K562 (cell line): Measurements from ENCODE around the gene CBX3. TPM values are rescaled to one million over a fixed set of nuclear protein-coding genes. Genes with fewer than 3 reads are reported as not detected.

Source experiments
- BMI1 ChIP-seq: fragments of 150-350 bp; IDR thresholded peaks from 2 replicates; pipeline ENCODE4 v1.6.1; 2014; ENCODE audit warnings: low read length
- HDAC8 ChIP-seq: fragments of 450-650 bp; IDR thresholded peaks from 2 replicates; pipeline ENCODE4 v1.6.1; 2016; ENCODE audit warnings: mild to moderate bottlenecking, missing genetic modification characterization, moderate library complexity, missing compliant biosample characterization
- HNRNPLL ChIP-seq: fragments of 200-400 bp; formaldehyde crosslinking; IDR thresholded peaks from 2 replicates; pipeline ENCODE4 v1.6.1; 2017; ENCODE audit warnings: low read length, low read depth, mild to moderate bottlenecking; ENCODE audit not compliant: poor library complexity, severe bottlenecking
- JUN ChIP-seq, 2 experiments: sonication (generic) in 1 of 2; formaldehyde crosslinking in 1 of 2; IDR thresholded peaks; 2 replicates each; pipeline versions ENCODE4 v1.6.1 to v1.8.0; 2012 to 2022; ENCODE audit warnings: borderline replicate concordance in 2 of 2, mild to moderate bottlenecking in 2 of 2, improper control_type of control experiment in 1 of 2, low read depth in 1 of 2, low read length in 1 of 2, missing genetic modification reagents in 1 of 2
- NR2C1 ChIP-seq, 2 experiments: fragments of 450-650 bp; IDR thresholded peaks; 2 replicates each; pipeline ENCODE4 v1.6.1; 2017; ENCODE audit warnings: mild to moderate bottlenecking in 2 of 2, antibody characterized with exemption in 1 of 2, inconsistent platforms in 1 of 2, missing compliant biosample characterization in 1 of 2, missing genetic modification characterization in 1 of 2
- RUNX1 ChIP-seq: sonication (generic); IDR thresholded peaks from 2 replicates; pipeline ENCODE4 v1.6.1; 2016; ENCODE audit warnings: antibody characterized with exemption, low read depth
- SAFB ChIP-seq: fragments of 200-400 bp; formaldehyde crosslinking; IDR thresholded peaks from 2 replicates; pipeline ENCODE4 v1.6.1; 2017; ENCODE audit warnings: low read depth, low read length, borderline replicate concordance
- TAF1 ChIP-seq: IDR thresholded peaks from 2 replicates; pipeline ENCODE4 v1.6.1; 2011; ENCODE audit warnings: mild to moderate bottlenecking, low read length, moderate library complexity; ENCODE audit not compliant: insufficient read depth, control insufficient read depth, severe bottlenecking; ENCODE audit errors: extremely low read depth
- TARDBP ChIP-seq: fragments of 450-650 bp; IDR thresholded peaks from 2 replicates; pipeline ENCODE4 v1.6.1; 2016
- YY1 ChIP-seq, 3 experiments: IDR thresholded peaks; 2 replicates each; pipeline ENCODE4 v1.6.1; 2011; ENCODE audit warnings: low read length in 2 of 3, mild to moderate bottlenecking in 2 of 3, moderate library complexity in 2 of 3, borderline replicate concordance in 1 of 3, control low read depth in 1 of 3, low read depth in 1 of 3; ENCODE audit not compliant: insufficient read depth in 3 of 3, insufficient replicate concordance in 2 of 3, control insufficient read depth in 1 of 3, insufficient read length in 1 of 3; ENCODE audit errors: extremely low read depth in 1 of 3
- polyA plus RNA-seq, 8 experiments: library from polyadenylated mRNA; depleted of rRNA in 4 of 8; stranded (reverse) in 5 of 8; unstranded in 3 of 8; fragments of >200 nt; fragmentation: Nextera tagmentation in 2 of 8; fragmentation: Illumina TruSeq in 1 of 8; extraction: Ambion mirVana in 2 of 8; extraction: Trizol in 1 of 8; gene quantifications; 2 replicates each; pipeline versions ENCODE4 v1.2.1 to v1.2.3, GENCODE V29; 2011 to 2014; ENCODE audit warnings: inconsistent platforms in 1 of 8, missing spikeins in 1 of 8
- total RNA-seq, 7 experiments: library from RNA; depleted of rRNA in 6 of 7; stranded (reverse); fragments of >200 nt in 6 of 7; fragmentation: Illumina TruSeq in 2 of 7; extraction: Trizol in 2 of 7; gene quantifications; 2 replicates each; pipeline versions ENCODE4 v1.2.1 to v1.2.3, GENCODE V29; 2011 to 2021; ENCODE audit warnings: low replicate concordance in 1 of 7
- TF ChIP-seq, protein P1 (sequence below): fragments of 200-600 bp; sonication (generic); IDR thresholded peaks from one replicate; pipeline ENCODE4 v1.6.1; 2012; ENCODE audit warnings: mild to moderate bottlenecking, low read depth, low read length, inconsistent platforms
- TF ChIP-seq, protein P2 (sequence below): fragments of 250-450 bp; sonication (Bioruptor Pico); IDR thresholded peaks from 2 replicates; pipeline ENCODE4 v1.4.0; 2020; ENCODE audit warnings: mild to moderate bottlenecking

CBX3 gene
- total and polyA plus RNA-seq, 9 of the 15 experiments (the other 6 are each of a cell fraction or from before 2014, with no cell fraction given) = 198 to 413 (median 328) TPM

- TF ChIP-seq, protein P1, sequence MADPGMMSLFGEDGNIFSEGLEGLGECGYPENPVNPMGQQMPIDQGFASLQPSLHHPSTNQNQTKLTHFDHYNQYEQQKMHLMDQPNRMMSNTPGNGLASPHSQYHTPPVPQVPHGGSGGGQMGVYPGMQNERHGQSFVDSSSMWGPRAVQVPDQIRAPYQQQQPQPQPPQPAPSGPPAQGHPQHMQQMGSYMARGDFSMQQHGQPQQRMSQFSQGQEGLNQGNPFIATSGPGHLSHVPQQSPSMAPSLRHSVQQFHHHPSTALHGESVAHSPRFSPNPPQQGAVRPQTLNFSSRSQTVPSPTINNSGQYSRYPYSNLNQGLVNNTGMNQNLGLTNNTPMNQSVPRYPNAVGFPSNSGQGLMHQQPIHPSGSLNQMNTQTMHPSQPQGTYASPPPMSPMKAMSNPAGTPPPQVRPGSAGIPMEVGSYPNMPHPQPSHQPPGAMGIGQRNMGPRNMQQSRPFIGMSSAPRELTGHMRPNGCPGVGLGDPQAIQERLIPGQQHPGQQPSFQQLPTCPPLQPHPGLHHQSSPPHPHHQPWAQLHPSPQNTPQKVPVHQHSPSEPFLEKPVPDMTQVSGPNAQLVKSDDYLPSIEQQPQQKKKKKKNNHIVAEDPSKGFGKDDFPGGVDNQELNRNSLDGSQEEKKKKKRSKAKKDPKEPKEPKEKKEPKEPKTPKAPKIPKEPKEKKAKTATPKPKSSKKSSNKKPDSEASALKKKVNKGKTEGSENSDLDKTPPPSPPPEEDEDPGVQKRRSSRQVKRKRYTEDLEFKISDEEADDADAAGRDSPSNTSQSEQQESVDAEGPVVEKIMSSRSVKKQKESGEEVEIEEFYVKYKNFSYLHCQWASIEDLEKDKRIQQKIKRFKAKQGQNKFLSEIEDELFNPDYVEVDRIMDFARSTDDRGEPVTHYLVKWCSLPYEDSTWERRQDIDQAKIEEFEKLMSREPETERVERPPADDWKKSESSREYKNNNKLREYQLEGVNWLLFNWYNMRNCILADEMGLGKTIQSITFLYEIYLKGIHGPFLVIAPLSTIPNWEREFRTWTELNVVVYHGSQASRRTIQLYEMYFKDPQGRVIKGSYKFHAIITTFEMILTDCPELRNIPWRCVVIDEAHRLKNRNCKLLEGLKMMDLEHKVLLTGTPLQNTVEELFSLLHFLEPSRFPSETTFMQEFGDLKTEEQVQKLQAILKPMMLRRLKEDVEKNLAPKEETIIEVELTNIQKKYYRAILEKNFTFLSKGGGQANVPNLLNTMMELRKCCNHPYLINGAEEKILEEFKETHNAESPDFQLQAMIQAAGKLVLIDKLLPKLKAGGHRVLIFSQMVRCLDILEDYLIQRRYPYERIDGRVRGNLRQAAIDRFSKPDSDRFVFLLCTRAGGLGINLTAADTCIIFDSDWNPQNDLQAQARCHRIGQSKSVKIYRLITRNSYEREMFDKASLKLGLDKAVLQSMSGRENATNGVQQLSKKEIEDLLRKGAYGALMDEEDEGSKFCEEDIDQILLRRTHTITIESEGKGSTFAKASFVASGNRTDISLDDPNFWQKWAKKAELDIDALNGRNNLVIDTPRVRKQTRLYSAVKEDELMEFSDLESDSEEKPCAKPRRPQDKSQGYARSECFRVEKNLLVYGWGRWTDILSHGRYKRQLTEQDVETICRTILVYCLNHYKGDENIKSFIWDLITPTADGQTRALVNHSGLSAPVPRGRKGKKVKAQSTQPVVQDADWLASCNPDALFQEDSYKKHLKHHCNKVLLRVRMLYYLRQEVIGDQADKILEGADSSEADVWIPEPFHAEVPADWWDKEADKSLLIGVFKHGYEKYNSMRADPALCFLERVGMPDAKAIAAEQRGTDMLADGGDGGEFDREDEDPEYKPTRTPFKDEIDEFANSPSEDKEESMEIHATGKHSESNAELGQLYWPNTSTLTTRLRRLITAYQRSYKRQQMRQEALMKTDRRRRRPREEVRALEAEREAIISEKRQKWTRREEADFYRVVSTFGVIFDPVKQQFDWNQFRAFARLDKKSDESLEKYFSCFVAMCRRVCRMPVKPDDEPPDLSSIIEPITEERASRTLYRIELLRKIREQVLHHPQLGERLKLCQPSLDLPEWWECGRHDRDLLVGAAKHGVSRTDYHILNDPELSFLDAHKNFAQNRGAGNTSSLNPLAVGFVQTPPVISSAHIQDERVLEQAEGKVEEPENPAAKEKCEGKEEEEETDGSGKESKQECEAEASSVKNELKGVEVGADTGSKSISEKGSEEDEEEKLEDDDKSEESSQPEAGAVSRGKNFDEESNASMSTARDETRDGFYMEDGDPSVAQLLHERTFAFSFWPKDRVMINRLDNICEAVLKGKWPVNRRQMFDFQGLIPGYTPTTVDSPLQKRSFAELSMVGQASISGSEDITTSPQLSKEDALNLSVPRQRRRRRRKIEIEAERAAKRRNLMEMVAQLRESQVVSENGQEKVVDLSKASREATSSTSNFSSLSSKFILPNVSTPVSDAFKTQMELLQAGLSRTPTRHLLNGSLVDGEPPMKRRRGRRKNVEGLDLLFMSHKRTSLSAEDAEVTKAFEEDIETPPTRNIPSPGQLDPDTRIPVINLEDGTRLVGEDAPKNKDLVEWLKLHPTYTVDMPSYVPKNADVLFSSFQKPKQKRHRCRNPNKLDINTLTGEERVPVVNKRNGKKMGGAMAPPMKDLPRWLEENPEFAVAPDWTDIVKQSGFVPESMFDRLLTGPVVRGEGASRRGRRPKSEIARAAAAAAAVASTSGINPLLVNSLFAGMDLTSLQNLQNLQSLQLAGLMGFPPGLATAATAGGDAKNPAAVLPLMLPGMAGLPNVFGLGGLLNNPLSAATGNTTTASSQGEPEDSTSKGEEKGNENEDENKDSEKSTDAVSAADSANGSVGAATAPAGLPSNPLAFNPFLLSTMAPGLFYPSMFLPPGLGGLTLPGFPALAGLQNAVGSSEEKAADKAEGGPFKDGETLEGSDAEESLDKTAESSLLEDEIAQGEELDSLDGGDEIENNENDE = no peak
- no peak for TF ChIP-seq SAFB
- TF ChIP-seq, protein P2, sequence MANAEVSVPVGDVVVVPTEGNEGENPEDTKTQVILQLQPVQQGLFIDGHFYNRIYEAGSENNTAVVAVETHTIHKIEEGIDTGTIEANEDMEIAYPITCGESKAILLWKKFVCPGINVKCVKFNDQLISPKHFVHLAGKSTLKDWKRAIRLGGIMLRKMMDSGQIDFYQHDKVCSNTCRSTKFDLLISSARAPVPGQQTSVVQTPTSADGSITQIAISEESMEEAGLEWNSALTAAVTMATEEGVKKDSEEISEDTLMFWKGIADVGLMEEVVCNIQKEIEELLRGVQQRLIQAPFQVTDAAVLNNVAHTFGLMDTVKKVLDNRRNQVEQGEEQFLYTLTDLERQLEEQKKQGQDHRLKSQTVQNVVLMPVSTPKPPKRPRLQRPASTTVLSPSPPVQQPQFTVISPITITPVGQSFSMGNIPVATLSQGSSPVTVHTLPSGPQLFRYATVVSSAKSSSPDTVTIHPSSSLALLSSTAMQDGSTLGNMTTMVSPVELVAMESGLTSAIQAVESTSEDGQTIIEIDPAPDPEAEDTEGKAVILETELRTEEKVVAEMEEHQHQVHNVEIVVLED (CRISPR knock-in tag) = no peak
- no peak for TF ChIP-seq HDAC8 (tag)
- no peak for TF ChIP-seq BMI1
- TF ChIP-seq TAF1 = peak; percentile 51
- no peak for TF ChIP-seq HNRNPLL
- TF ChIP-seq TARDBP = no peak
- no peak; the same call in 1 of the 2 replicates for TF ChIP-seq NR2C1 (IDR thresholded peaks at IDR 0.05)
- TF ChIP-seq NR2C1 (tag; IDR thresholded peaks at IDR 0.05) = no peak
- no peak for TF ChIP-seq RUNX1
- TF ChIP-seq JUN (IDR thresholded peaks at IDR 0.05; ENCODE audit: borderline replicate concordance, low read depth, low read length) = no peak
- no peak for TF ChIP-seq JUN (CRISPR knock-in tag; IDR thresholded peaks at IDR 0.05; ENCODE audit: borderline replicate concordance)
- TF ChIP-seq YY1 (IDR thresholded peaks at IDR 0.05; ENCODE audit: borderline replicate concordance in 1 of 3, control insufficient read depth in 1 of 3, extremely low read depth in 1 of 3, insufficient read depth in 3 of 3, insufficient read length in 1 of 3, insufficient replicate concordance in 2 of 3, low read depth in 1 of 3, low read length in 2 of 3) = peak in 1 of 3 experiments; percentile 89
Observed at GRCh38 chr7:26199301-26200037, 2.1 kb upstream of the CBX3 start (continued).
